Coronary artery (tissue), 2 donors: ENCODE measurements around the gene BEND5.

Experiments used
- DNase-seq: peaks from one replicate; pipeline ENCODE4 v3.0.0-alpha.2; 2017; ENCODE audit warnings: low spot score
- H3K27ac ChIP-seq, 2 donors: fragments of 200-600 bp; sonication (generic); one replicate each; pipeline ENCODE4 v1.5.1; 2016 to 2019
- H3K4me3 ChIP-seq: fragments of 200-600 bp; sonication (generic); 2 replicates; pipeline ENCODE4 v1.5.1; 2016; ENCODE audit warnings: mild to moderate bottlenecking, moderate library complexity
- TF ChIP-seq, protein P1 (sequence below): fragments of 200-600 bp; sonication (generic); IDR thresholded peaks from one replicate; pipeline ENCODE4 v1.5.1; 2019; ENCODE audit warnings: antibody characterized with exemption

Gene BEND5

DNA sequence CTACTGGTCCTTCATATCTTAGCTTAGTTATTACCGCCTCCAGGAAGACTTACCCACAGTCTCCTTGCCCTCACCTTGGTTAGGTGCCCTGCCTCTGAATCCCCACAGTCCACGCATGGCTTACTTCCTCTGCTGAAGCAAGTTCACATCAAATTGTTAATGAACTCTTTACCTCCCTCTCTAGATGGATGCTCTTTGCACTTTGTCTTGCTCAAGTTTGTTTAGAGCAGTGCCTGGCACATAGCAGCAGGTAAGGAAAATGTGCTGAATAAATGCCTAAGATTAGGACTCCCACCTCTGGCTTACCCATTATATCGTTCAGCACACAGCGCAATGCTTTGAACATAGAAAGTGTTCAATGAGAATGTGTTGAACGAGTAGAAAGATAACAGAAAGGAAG, 90.5 kb downstream of the BEND5 start:
- Histone ChIP-seq H3K27ac (no peak overlapping the region), H3K4me3 (no peak overlapping the region)
- DNase-seq, result no peak
- TF ChIP-seq, protein P1, sequence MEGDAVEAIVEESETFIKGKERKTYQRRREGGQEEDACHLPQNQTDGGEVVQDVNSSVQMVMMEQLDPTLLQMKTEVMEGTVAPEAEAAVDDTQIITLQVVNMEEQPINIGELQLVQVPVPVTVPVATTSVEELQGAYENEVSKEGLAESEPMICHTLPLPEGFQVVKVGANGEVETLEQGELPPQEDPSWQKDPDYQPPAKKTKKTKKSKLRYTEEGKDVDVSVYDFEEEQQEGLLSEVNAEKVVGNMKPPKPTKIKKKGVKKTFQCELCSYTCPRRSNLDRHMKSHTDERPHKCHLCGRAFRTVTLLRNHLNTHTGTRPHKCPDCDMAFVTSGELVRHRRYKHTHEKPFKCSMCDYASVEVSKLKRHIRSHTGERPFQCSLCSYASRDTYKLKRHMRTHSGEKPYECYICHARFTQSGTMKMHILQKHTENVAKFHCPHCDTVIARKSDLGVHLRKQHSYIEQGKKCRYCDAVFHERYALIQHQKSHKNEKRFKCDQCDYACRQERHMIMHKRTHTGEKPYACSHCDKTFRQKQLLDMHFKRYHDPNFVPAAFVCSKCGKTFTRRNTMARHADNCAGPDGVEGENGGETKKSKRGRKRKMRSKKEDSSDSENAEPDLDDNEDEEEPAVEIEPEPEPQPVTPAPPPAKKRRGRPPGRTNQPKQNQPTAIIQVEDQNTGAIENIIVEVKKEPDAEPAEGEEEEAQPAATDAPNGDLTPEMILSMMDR, result no peak

DNA sequence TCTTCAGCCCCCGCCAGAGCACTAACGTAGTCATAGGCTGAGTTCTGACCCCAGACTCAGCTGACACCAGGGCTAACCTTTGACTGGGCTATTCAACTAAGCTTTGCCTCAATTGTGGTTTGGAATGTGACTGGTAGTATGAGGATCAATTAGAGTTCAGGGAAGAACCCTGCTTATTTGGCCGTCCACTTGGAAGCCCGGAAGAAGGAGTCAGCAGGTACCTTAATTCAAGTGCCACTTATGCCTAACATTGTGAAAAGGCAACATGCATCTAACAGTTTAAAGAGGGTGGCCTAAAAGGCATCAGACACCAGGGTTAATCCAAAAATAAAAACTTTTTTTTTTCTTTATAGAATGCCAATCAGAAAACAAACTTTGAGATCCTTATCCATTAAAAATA, 92.3 kb downstream of the BEND5 start:
- no peak for DNase-seq
- Histone ChIP-seq H3K27ac (peak overlapping the region; percentile 50 to 91), H3K4me3 (no peak overlapping the region)
- TF ChIP-seq, protein P1, result no peak

DNA sequence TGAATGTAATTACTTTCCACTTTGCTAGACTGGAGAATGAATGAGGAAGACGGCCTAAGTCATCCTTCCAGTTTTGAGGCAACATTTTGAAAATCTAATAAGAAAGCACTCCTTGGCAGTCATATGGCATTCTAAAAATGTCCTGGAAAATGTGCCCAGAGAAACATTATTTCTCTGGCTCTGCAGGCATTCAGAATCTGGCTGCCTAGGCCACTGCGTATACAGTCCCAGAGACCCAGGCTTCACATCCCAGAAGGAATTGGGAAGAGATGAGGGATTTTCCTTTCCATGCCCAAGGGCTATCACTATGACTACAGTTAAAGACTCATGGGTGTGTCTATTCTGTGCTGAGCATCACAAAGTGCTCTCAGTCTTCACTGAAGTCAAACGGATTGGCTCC, 92.9 kb downstream of the BEND5 start:
- no peak for DNase-seq
- H3K27ac ChIP-seq, result peak overlapping the region; percentile 50 to 91
- H3K4me3 ChIP-seq, result no peak overlapping the region
- TF ChIP-seq, protein P1, result no peak

DNA sequence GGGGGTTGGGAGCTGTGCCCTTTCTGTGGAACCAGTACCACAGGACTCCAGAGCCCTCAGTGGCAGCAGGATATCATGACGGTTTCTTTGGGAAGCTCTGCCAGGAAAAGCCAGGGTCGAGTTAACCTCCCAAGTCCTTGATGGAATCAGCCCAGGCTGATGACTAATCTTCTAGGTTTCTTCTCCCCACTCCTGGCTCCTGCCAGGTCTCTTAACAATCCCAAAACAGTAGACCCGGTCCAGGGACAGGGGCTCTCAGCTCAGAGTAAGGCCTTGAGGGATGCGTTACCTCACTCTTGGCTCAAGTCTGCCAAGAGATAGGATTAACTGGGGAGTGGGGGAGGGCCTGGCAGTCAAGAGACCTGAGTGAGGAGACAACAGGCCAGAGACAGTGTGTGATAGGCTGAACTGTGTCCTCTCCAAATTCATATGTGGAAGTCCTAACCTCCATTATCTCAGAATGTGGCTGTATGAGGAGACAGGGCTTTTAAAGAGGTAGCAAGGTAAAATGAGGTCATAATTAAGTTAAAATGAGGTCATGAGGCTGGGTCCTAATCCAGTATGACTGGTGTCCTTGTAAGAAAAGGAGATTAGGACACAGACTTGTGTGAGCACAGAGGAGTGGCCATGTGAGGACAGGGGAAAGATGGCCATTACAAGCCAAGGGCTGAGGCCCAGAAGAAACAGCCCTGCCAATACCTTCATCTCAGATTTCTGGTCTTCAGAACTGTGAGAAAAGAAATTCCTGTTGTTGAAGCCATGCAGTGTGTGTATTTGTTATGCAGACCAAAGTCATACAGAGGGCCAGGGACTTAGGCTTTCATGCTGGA, 95.0 kb downstream of the BEND5 start:
- Histone ChIP-seq H3K27ac (peak overlapping the region; percentile 52 to 91), H3K4me3 (no peak overlapping the region)
- DNase-seq, result no peak
- TF ChIP-seq, protein P1, result no peak

DNA sequence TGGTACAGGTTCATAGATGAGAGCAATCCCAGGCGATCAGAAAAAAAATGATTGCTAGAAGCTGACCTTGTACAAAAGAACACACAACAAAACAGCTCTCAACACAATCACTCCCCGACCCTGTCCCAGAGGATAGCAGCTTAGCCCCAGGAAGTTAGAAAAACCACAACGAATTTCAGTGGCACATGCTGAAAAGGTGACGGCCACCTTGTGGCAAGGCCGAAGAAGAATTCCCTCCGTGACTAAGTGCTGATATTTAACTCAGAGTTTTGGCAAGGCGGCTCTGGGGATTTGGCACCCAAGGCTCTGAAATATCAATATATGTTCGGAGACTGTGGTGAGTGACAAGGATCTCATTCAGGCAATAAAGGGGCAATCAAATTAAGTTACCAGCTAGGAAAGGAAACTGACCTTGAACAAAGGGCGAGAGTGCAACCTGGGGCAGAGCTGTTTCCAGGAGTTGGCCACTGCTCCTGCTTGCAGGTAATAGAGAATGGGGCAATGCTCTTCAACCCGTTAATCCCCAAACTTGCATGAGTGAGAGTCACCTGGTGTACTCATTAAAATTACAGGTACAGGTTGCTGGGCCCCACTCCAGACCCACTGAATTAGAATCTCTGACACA, 96.2 kb downstream of the BEND5 start:
- Histone ChIP-seq H3K27ac (peak overlapping the region; percentile 12 to 91), H3K4me3 (no peak overlapping the region)
- DNase-seq, result no peak
- TF ChIP-seq, protein P1, result no peak

DNA sequence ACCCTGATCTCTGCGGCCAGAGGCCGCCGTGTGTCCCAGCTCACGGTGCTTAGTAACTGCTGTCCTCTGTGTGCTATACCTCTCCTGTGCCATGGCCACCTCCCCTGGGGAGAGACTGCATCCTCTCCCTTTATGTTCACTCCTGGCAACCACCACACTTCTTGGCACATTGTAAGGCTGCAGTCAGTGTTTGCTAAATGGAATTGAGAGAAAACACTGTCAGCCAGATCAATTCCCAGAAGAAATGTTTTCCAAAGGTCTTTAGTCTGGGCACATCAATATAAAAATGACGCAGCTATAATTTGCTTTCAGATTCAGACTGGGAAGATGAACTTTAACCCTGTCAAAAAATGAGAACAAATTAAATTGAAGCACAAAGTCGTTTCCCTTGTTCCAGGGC, 96.8 kb downstream of the BEND5 start:
- TF ChIP-seq, protein P1, result no peak
- Histone ChIP-seq H3K4me3 (no peak overlapping the region), H3K27ac (peak overlapping the region; percentile 5 to 12)
- DNase-seq, result no peak
